ENCODE results near the gene ZNF674. TPM values are rescaled to one million over a fixed set of nuclear protein-coding genes. Genes with fewer than 3 reads are reported as not detected.

Gene ZNF674
- total and polyA plus RNA-seq, 10 of the 15 experiments (the other 5 are each of a cell fraction or from before 2014, with no cell fraction given) = 1.0 to 3.7 (median 1.8) TPM

DNA sequence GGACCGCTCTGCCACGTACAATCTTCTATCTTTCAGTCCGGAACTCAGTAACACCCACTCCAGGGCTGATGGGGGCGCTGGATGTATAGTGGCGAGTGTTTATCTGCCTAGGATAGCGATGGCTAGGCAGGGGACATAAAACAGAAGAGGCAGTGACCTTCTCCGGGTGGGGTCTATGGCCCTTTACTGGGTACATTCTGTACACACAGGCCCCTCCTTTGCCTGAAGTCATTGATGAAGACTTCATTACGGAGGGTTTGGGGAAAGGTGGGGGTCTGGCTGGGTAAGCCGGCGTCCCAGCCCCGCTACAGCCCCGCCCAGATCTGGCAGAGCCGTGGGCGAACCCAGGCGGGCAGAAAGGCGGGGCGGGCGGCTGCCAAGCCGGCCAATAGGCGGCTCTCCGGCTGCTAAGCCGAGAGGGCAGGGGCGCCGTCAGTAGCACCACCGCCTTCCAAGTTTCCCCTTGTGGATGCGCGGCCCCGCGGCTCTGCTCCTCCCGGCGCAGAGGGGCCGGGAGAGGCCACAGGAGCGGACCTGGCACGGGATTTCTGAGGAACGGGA, 28.2 kb upstream of the ZNF674 start, which contains the start of gene CHST7 (continued):
- TF ChIP-seq, protein P1, sequence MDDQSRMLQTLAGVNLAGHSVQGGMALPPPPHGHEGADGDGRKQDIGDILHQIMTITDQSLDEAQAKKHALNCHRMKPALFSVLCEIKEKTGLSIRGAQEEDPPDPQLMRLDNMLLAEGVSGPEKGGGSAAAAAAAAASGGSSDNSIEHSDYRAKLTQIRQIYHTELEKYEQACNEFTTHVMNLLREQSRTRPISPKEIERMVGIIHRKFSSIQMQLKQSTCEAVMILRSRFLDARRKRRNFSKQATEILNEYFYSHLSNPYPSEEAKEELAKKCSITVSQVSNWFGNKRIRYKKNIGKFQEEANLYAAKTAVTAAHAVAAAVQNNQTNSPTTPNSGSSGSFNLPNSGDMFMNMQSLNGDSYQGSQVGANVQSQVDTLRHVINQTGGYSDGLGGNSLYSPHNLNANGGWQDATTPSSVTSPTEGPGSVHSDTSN (IDR thresholded peaks at IDR 0.05; ENCODE audit: insufficient replicate concordance, low read depth, low read length) = no peak
- TF ChIP-seq EZH2 (IDR thresholded peaks at IDR 0.05; ENCODE audit: borderline replicate concordance, control insufficient read depth, low read depth, low read length) (no peak), RAD21 (IDR thresholded peaks at IDR 0.05; ENCODE audit: insufficient read depth, low read depth, low read length) (peak; percentile 38), CBFB (IDR thresholded peaks at IDR 0.05; ENCODE audit: low read depth) (no peak), RB1 (IDR thresholded peaks at IDR 0.05; ENCODE audit: borderline replicate concordance) (no peak)
- TF ChIP-seq, protein P2, sequence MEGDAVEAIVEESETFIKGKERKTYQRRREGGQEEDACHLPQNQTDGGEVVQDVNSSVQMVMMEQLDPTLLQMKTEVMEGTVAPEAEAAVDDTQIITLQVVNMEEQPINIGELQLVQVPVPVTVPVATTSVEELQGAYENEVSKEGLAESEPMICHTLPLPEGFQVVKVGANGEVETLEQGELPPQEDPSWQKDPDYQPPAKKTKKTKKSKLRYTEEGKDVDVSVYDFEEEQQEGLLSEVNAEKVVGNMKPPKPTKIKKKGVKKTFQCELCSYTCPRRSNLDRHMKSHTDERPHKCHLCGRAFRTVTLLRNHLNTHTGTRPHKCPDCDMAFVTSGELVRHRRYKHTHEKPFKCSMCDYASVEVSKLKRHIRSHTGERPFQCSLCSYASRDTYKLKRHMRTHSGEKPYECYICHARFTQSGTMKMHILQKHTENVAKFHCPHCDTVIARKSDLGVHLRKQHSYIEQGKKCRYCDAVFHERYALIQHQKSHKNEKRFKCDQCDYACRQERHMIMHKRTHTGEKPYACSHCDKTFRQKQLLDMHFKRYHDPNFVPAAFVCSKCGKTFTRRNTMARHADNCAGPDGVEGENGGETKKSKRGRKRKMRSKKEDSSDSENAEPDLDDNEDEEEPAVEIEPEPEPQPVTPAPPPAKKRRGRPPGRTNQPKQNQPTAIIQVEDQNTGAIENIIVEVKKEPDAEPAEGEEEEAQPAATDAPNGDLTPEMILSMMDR (IDR thresholded peaks at IDR 0.05 in 2 of 3, conservative IDR thresholded peaks at IDR 0.05 in 1 of 3; ENCODE audit: control insufficient read depth in 2 of 3, extremely low read depth in 1 of 3, insufficient read depth in 1 of 3, low read depth in 3 of 3, low read length in 3 of 3) = peak in 2 of 3 experiments; percentile 25 to 42; a peak in 3 of 6 replicates
- TF ChIP-seq, protein P3, sequence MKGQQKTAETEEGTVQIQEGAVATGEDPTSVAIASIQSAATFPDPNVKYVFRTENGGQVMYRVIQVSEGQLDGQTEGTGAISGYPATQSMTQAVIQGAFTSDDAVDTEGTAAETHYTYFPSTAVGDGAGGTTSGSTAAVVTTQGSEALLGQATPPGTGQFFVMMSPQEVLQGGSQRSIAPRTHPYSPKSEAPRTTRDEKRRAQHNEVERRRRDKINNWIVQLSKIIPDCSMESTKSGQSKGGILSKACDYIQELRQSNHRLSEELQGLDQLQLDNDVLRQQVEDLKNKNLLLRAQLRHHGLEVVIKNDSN (IDR thresholded peaks at IDR 0.05; ENCODE audit: borderline replicate concordance, extremely low read length, insufficient read depth, low read depth, low read length) = no peak

Measured in GM12878 (cell line).